CD14-positive monocyte (primary cell): ENCODE measurements around the gene LPIN1. TPM values are rescaled to one million over a fixed set of nuclear protein-coding genes. Genes with fewer than 3 reads are reported as not detected.

Experiments
- DNase-seq, 3 donors: peaks; one replicate each; pipeline ENCODE4 v3.0.0-alpha.2; 2011 to 2022
- H2AFZ ChIP-seq: 2 replicates; pipeline ENCODE4 v1.6.0; 2012; ENCODE audit warnings: mild to moderate bottlenecking, low read depth, low read length, inconsistent platforms; ENCODE audit not compliant: insufficient read depth, poor library complexity, severe bottlenecking
- H3K27ac ChIP-seq, 2 donors: 1 replicate in 1 of 2; 2 replicates in 1 of 2; pipeline ENCODE4 v1.5.1; 2012 to 2013; ENCODE audit warnings: low read length in 2 of 2, control low read depth in 1 of 2, inconsistent platforms in 1 of 2, low read depth in 1 of 2, mild to moderate bottlenecking in 1 of 2
- H3K27me3 ChIP-seq, 2 donors: one replicate each; pipeline versions ENCODE4 v1.6.0 to v1.6.1; 2011 to 2013; ENCODE audit warnings: low read length in 2 of 2; ENCODE audit not compliant: control insufficient read depth in 2 of 2, insufficient read depth in 2 of 2
- H3K36me3 ChIP-seq, 2 donors: replicated peaks in 1 of 2; 1 replicate in 1 of 2; 2 replicates in 1 of 2; pipeline versions ENCODE4 v1.5.1 to v1.6.1; 2012 to 2013; ENCODE audit warnings: low read length in 2 of 2, control low read depth in 1 of 2, inconsistent platforms in 1 of 2, mild to moderate bottlenecking in 1 of 2; ENCODE audit not compliant: insufficient read depth in 2 of 2, control insufficient read depth in 1 of 2
- H3K4me1 ChIP-seq, 2 donors: 1 replicate in 1 of 2; 2 replicates in 1 of 2; pipeline versions ENCODE4 v1.5.1 to v1.6.1; 2012 to 2013; ENCODE audit warnings: low read length in 2 of 2, control low read depth in 1 of 2, inconsistent platforms in 1 of 2, mild to moderate bottlenecking in 1 of 2, moderate library complexity in 1 of 2; ENCODE audit not compliant: insufficient read depth in 2 of 2, control insufficient read depth in 1 of 2
- H3K4me2 ChIP-seq: replicated peaks from 2 replicates; pipeline ENCODE3; 2012; ENCODE audit warnings: low read length, moderate library complexity, mild to moderate bottlenecking; ENCODE audit not compliant: poor library complexity, severe bottlenecking; ENCODE audit errors: extremely low read depth
- H3K4me3 ChIP-seq, 3 experiments: fragments of 200-600 bp in 1 of 3; sonication (generic) in 1 of 3; replicated peaks in 1 of 3; 1 replicate in 2 of 3; 2 replicates in 1 of 3; pipeline ENCODE4 v1.5.1; 2011 to 2013; ENCODE audit warnings: low read length in 3 of 3, mild to moderate bottlenecking in 3 of 3, control low read depth in 2 of 3, low read depth in 2 of 3, inconsistent platforms in 1 of 3, moderate library complexity in 1 of 3
- H3K79me2 ChIP-seq: 2 replicates; pipeline ENCODE4 v1.6.0; 2012; ENCODE audit warnings: mild to moderate bottlenecking, control low read depth, inconsistent platforms, low read length, moderate library complexity; ENCODE audit not compliant: insufficient read depth
- H3K9ac ChIP-seq: 2 replicates; pipeline ENCODE4 v1.6.0; 2017; ENCODE audit warnings: low read length, mild to moderate bottlenecking; ENCODE audit not compliant: insufficient read depth, poor library complexity, severe bottlenecking
- H3K9me3 ChIP-seq, 2 donors: replicated peaks in 1 of 2; 1 replicate in 1 of 2; 2 replicates in 1 of 2; pipeline versions ENCODE4 v1.5.1 to v1.6.1; 2012 to 2013; ENCODE audit warnings: low read length in 2 of 2, control low read depth in 1 of 2; ENCODE audit not compliant: control insufficient read depth in 1 of 2, insufficient read depth in 1 of 2
- H4K20me1 ChIP-seq: 2 replicates; pipeline ENCODE4 v1.6.0; 2012; ENCODE audit warnings: mild to moderate bottlenecking, low read length, control low read depth, moderate library complexity; ENCODE audit not compliant: insufficient read depth
- H3K27ac Mint-ChIP-seq, 7 donors: one replicate each; pipeline ENCODE4 v1.8.0; 2020; ENCODE audit warnings: mild to moderate bottlenecking in 7 of 7, mixed read lengths in 7 of 7, moderate library complexity in 6 of 7, inconsistent platforms in 2 of 7
- H3K27me3 Mint-ChIP-seq, 3 donors: one replicate each; pipeline ENCODE4 v1.8.0; 2021 to 2022; ENCODE audit warnings: low read depth in 3 of 3, mild to moderate bottlenecking in 3 of 3, mixed read lengths in 3 of 3, moderate library complexity in 3 of 3, inconsistent platforms in 1 of 3
- H3K36me3 Mint-ChIP-seq, 2 donors: one replicate each; pipeline ENCODE4 v1.8.0; 2020; ENCODE audit warnings: mixed read lengths in 2 of 2, inconsistent platforms in 1 of 2, mild to moderate bottlenecking in 1 of 2
- H3K4me1 Mint-ChIP-seq: one replicate; pipeline ENCODE4 v1.8.0; 2020; ENCODE audit warnings: mild to moderate bottlenecking, mixed read lengths
- H3K4me3 Mint-ChIP-seq, 2 donors: one replicate each; pipeline ENCODE4 v1.8.0; 2020; ENCODE audit warnings: mild to moderate bottlenecking in 2 of 2, mixed read lengths in 2 of 2, moderate library complexity in 1 of 2
- H3K9me3 Mint-ChIP-seq, 7 donors: one replicate each; pipeline ENCODE4 v1.8.0; 2020 to 2022; ENCODE audit warnings: mixed read lengths in 7 of 7, mild to moderate bottlenecking in 6 of 7, moderate library complexity in 6 of 7, inconsistent platforms in 2 of 7
- CTCF ChIP-seq: fragments of 200-600 bp; IDR thresholded peaks from one replicate; pipeline ENCODE4 v1.8.0; 2022; ENCODE audit warnings: antibody characterized with exemption, mild to moderate bottlenecking
- WGBS: methylation state at CpG from one replicate; pipeline ENCODE4 v1.1.5; 2013; ENCODE audit warnings: missing lambda C conversion rate; ENCODE audit not compliant: insufficient coverage; 5-methylcytosine and 5-hydroxymethylcytosine counted together
- intact Hi-C, 2 donors: fragments of 100-400 bp; cut with micrococcal nuclease; formaldehyde crosslinking; loops; one replicate each; pipeline versions ENCODE4 v1.15.0 to v1.15.1; 2023
- polyA plus RNA-seq, 3 donors: library from polyadenylated mRNA; depleted of rRNA in 1 of 3; unstranded in 2 of 3; stranded (reverse) in 1 of 3; fragments of 300-500 nt in 2 of 3; fragments of >200 nt in 1 of 3; fragmentation: Illumina TruSeq in 2 of 3; gene quantifications; 1 replicate in 2 of 3; 2 replicates in 1 of 3; pipeline ENCODE4 v1.2.3, GENCODE V29; 2012 to 2021

LPIN1 gene
- polyA plus RNA-seq, 3 donors: 1.8 to 17.6 (median 2.7) TPM

GRCh38 chr2:11861044-11861443 lies 114.6 kb downstream of the LPIN1 start:
- H3K79me2 ChIP-seq: no peaks in the 10 kb centered on the region
- H3K27ac ChIP-seq: no peak overlapping the region
- Mint-ChIP-seq H3K9me3 (peaks cover 13 to 31% (median 16%) of the 10 kb centered on the region in 7 donors), H3K27me3 (peaks cover 3 to 5% (median 3%) of the 10 kb centered on the region in 3 donors), H3K4me1 (peaks cover 59% of the 10 kb centered on the region), H3K4me3 (peak overlapping the region in 1 of 2 donors; percentile 37), H3K36me3 (peaks cover 8 to 10% of the 10 kb centered on the region in 2 donors), H3K27ac (no peak overlapping the region)
- H3K36me3 ChIP-seq: no peaks in the 10 kb centered on the region
- H4K20me1 ChIP-seq: no peaks in the 10 kb centered on the region
- no peak for DNase-seq
- intact Hi-C loops: loop anchor here in 1 of 2 donors (10.0 kb wide), 1 partner anchor 184 kb away; no protein-coding TSS in a partner anchor
- no peak overlapping the region for H3K4me2 ChIP-seq
- WGBS: 100% methylated on average over 2 of the region's 2 CpGs
- no peak overlapping the region for H3K9ac ChIP-seq
- no peak overlapping the region for H3K4me3 ChIP-seq
- H3K9me3 ChIP-seq: peaks cover 5 to 27% of the 10 kb centered on the region in 2 donors
- no peak for TF ChIP-seq CTCF
- H3K4me1 ChIP-seq: peaks cover 28 to 35% of the 10 kb centered on the region in 2 donors
- no peak overlapping the region for H2AFZ ChIP-seq
- H3K27me3 ChIP-seq: peaks cover 2 to 12% of the 10 kb centered on the region in 2 donors

DNA sequence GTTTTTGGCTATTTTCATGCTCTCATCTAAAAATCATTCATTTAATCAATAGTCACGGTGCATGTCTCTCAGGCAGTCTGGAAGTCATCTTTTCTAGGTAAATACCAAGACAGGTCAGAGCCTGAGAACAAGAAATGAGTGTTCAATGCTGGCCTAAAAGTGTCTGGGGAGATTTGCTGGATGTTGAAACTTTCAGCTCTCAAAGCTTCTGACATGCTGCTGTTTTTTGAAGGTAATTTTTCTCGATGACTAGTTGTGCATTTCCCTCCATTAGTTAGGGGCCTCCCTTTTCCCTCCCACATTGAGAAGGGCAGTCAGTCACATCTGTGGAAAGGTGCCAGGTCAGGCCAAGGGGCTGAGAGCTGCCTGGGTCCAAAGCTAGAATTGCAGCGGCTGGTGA lies 115.6 kb downstream of the LPIN1 start:
- H3K9me3 Mint-ChIP-seq: peaks cover 12 to 29% (median 16%) of the 10 kb centered on the region in 7 donors
- Histone ChIP-seq H3K4me2 (no peak overlapping the region), H3K4me1 (peaks cover 26 to 30% of the 10 kb centered on the region in 2 donors), H3K4me3 (no peak overlapping the region), H3K36me3 (no peaks in the 10 kb centered on the region), H3K9ac (no peak overlapping the region), H4K20me1 (no peaks in the 10 kb centered on the region), H3K27ac (no peak overlapping the region), H3K79me2 (no peaks in the 10 kb centered on the region), H3K27me3 (peaks cover 2 to 12% of the 10 kb centered on the region in 2 donors), H2AFZ (no peak overlapping the region), H3K9me3 (peaks cover 5 to 27% of the 10 kb centered on the region in 2 donors)
- intact Hi-C loops: loop anchor here in 1 of 2 donors (10.0 kb wide), 1 partner anchor 183 kb away; no protein-coding TSS in a partner anchor
- peak overlapping the region in 1 of 2 donors; percentile 3 for H3K4me3 Mint-ChIP-seq
- DNase-seq: no peak
- no CpG with 5 or more reads among the region's 3 CpGs for WGBS
- no peak overlapping the region for H3K27ac Mint-ChIP-seq
- H3K27me3 Mint-ChIP-seq: peaks cover 3 to 5% (median 3%) of the 10 kb centered on the region in 3 donors
- peaks cover 52% of the 10 kb centered on the region for H3K4me1 Mint-ChIP-seq
- no peak for TF ChIP-seq CTCF
- peaks cover 8 to 10% of the 10 kb centered on the region in 2 donors for H3K36me3 Mint-ChIP-seq
